Astrocyte (in vitro differentiated cells and primary cell): Measurements from ENCODE around the gene ZEB1. TPM values are rescaled to one million over a fixed set of nuclear protein-coding genes. Genes with fewer than 3 reads are reported as not detected.

Experiments
- DNase-seq: peaks from one replicate; pipeline ENCODE4 v3.0.0-alpha.2; 2010; ENCODE audit warnings: low read depth
- FAIRE-seq: peaks from 2 replicates; lab custom pipeline; 2011; peaks lifted over from hg19 to GRCh38; lab: Jason Lieb, UNC
- H2AFZ ChIP-seq: 2 replicates; pipeline ENCODE4 v1.6.0; 2012; ENCODE audit warnings: low read depth, low read length, inconsistent platforms
- H3K27ac ChIP-seq: 2 replicates; pipeline ENCODE4 v1.5.1; 2011; ENCODE audit warnings: low read depth, low read length, inconsistent platforms
- H3K27me3 ChIP-seq: 2 replicates; pipeline ENCODE4 v1.6.0; 2011; ENCODE audit warnings: low read length, inconsistent platforms; ENCODE audit not compliant: insufficient read depth
- H3K36me3 ChIP-seq: 2 replicates; pipeline ENCODE4 v1.5.1; 2011; ENCODE audit warnings: low read length, inconsistent platforms; ENCODE audit not compliant: insufficient read depth
- H3K4me1 ChIP-seq: 2 replicates; pipeline ENCODE4 v1.5.1; 2011; ENCODE audit warnings: low read length, inconsistent platforms; ENCODE audit not compliant: insufficient read depth
- H3K4me2 ChIP-seq: 2 replicates; pipeline ENCODE4 v1.6.0; 2012; ENCODE audit warnings: low read length, inconsistent platforms
- H3K4me3 ChIP-seq: 2 replicates; pipeline ENCODE4 v1.5.1; 2011; ENCODE audit warnings: low read depth, mild to moderate bottlenecking, low read length, inconsistent platforms; ENCODE audit not compliant: insufficient read depth
- H3K79me2 ChIP-seq: 2 replicates; pipeline ENCODE4 v1.6.0; 2012; ENCODE audit warnings: mild to moderate bottlenecking, low read length, inconsistent platforms; ENCODE audit not compliant: insufficient read depth
- H3K9ac ChIP-seq: 2 replicates; pipeline ENCODE4 v1.6.0; 2012; ENCODE audit warnings: mild to moderate bottlenecking, low read length, inconsistent platforms
- H3K9me3 ChIP-seq: 2 replicates; pipeline ENCODE4 v1.5.1; 2012; ENCODE audit warnings: low read depth, mild to moderate bottlenecking, low read length, inconsistent platforms; ENCODE audit not compliant: insufficient read depth
- H4K20me1 ChIP-seq: 2 replicates; pipeline ENCODE4 v1.6.0; 2012; ENCODE audit warnings: low read length, inconsistent platforms; ENCODE audit not compliant: insufficient read depth
- H3K27ac Mint-ChIP-seq: one replicate; pipeline ENCODE4 v1.8.0; 2021; ENCODE audit warnings: mild to moderate bottlenecking, mixed read lengths; ENCODE audit not compliant: unreplicated experiment
- H3K27me3 Mint-ChIP-seq: one replicate; pipeline ENCODE4 v1.8.0; 2021; ENCODE audit warnings: low read depth, mixed read lengths; ENCODE audit not compliant: unreplicated experiment
- H3K36me3 Mint-ChIP-seq: one replicate; pipeline ENCODE4 v1.8.0; 2021; ENCODE audit warnings: low read depth, mixed read lengths; ENCODE audit not compliant: unreplicated experiment
- H3K4me1 Mint-ChIP-seq: one replicate; pipeline ENCODE4 v1.8.0; 2021; ENCODE audit warnings: low read depth, mixed read lengths; ENCODE audit not compliant: unreplicated experiment
- H3K4me3 Mint-ChIP-seq: one replicate; pipeline ENCODE4 v1.8.0; 2021; ENCODE audit warnings: mild to moderate bottlenecking, moderate library complexity, mixed read lengths; ENCODE audit not compliant: unreplicated experiment
- H3K9me3 Mint-ChIP-seq: one replicate; pipeline ENCODE4 v1.8.0; 2021; ENCODE audit warnings: mild to moderate bottlenecking, mixed read lengths; ENCODE audit not compliant: unreplicated experiment
- EZH2 ChIP-seq: IDR thresholded peaks from 2 replicates; pipeline ENCODE4 v1.6.1; 2012; ENCODE audit warnings: mild to moderate bottlenecking, low read length, inconsistent platforms; ENCODE audit not compliant: insufficient read depth
- total RNA-seq: library from RNA; stranded (reverse); gene quantifications from 2 replicates; pipeline ENCODE4 v1.2.1, GENCODE V29; 2021
- TF ChIP-seq, protein P1 (sequence below): IDR thresholded peaks from 2 replicates; pipeline ENCODE4 v1.5.1; 2011; ENCODE audit warnings: low read depth, mild to moderate bottlenecking, inconsistent platforms, low read length, moderate library complexity; ENCODE audit not compliant: insufficient read depth

The ZEB1 gene
- total RNA-seq, 1 donor from 2014 or later, result 37.2 TPM

GRCh38 chr10:31578181-31578852, 259.3 kb downstream of the ZEB1 start:
- Histone ChIP-seq H3K4me1 (no peaks in the 10 kb centered on the region), H3K27me3 (no peaks in the 10 kb centered on the region), H2AFZ (no peak overlapping the region), H3K4me2 (no peak overlapping the region), H3K79me2 (no peaks in the 10 kb centered on the region), H3K9ac (no peak overlapping the region), H3K9me3 (peaks cover 4% of the 10 kb centered on the region), H3K27ac (no peak overlapping the region), H3K36me3 (no peaks in the 10 kb centered on the region), H4K20me1 (no peaks in the 10 kb centered on the region), H3K4me3 (no peak overlapping the region)
- no peaks in the 10 kb centered on the region for H3K36me3 Mint-ChIP-seq
- peaks cover 14% of the 10 kb centered on the region for H3K27me3 Mint-ChIP-seq
- no peak for DNase-seq
- TF ChIP-seq, protein P1, sequence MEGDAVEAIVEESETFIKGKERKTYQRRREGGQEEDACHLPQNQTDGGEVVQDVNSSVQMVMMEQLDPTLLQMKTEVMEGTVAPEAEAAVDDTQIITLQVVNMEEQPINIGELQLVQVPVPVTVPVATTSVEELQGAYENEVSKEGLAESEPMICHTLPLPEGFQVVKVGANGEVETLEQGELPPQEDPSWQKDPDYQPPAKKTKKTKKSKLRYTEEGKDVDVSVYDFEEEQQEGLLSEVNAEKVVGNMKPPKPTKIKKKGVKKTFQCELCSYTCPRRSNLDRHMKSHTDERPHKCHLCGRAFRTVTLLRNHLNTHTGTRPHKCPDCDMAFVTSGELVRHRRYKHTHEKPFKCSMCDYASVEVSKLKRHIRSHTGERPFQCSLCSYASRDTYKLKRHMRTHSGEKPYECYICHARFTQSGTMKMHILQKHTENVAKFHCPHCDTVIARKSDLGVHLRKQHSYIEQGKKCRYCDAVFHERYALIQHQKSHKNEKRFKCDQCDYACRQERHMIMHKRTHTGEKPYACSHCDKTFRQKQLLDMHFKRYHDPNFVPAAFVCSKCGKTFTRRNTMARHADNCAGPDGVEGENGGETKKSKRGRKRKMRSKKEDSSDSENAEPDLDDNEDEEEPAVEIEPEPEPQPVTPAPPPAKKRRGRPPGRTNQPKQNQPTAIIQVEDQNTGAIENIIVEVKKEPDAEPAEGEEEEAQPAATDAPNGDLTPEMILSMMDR, result no peak
- TF ChIP-seq EZH2, result no peak
- H3K4me1 Mint-ChIP-seq, result no peaks in the 10 kb centered on the region
- no peak overlapping the region for H3K27ac Mint-ChIP-seq
- no peak overlapping the region for H3K4me3 Mint-ChIP-seq
- no peak for FAIRE-seq
- H3K9me3 Mint-ChIP-seq, result peaks cover 16% of the 10 kb centered on the region

GRCh38 chr10:31578951-31579350, 259.9 kb downstream of the ZEB1 start:
- Histone ChIP-seq H3K4me2 (no peak overlapping the region), H3K36me3 (no peaks in the 10 kb centered on the region), H3K9ac (no peak overlapping the region), H3K27me3 (no peaks in the 10 kb centered on the region), H4K20me1 (no peaks in the 10 kb centered on the region), H3K9me3 (peaks cover 4% of the 10 kb centered on the region), H3K79me2 (no peaks in the 10 kb centered on the region), H3K4me3 (no peak overlapping the region), H2AFZ (no peak overlapping the region), H3K27ac (no peak overlapping the region), H3K4me1 (no peaks in the 10 kb centered on the region)
- Mint-ChIP-seq H3K4me1 (no peaks in the 10 kb centered on the region), H3K27ac (no peak overlapping the region), H3K36me3 (no peaks in the 10 kb centered on the region), H3K4me3 (no peak overlapping the region), H3K9me3 (peaks cover 16% of the 10 kb centered on the region), H3K27me3 (peaks cover 14% of the 10 kb centered on the region)
- no peak for DNase-seq
- no peak for TF ChIP-seq EZH2
- TF ChIP-seq, protein P1, result no peak
- no peak for FAIRE-seq
